ENCODE measurements around the gene SLC6A17.

DNA sequence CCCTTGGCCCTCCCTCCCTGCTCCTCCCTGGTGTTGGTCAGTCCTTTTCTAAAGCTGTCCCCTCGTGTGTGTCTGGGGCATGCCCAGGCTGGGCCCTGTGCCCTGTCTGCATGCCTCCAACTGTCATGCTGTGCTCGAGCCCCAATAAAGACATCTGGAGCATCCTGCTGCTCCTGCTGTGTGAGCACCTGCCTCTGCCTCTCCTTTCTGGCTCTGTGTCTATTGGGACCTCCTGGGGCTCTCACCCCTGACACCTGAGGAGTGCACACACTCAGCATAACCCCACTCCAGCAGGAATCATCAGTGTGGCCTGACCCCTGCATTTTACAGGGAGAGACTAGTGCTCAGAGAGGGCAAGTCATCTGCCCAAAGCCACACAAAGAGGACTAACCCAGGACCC lies 83.6 kb downstream of the SLC6A17 start:
- no peak for TF ChIP-seq TCF12 (IDR thresholded peaks at IDR 0.05; ENCODE audit: low read depth)
- TF ChIP-seq EGR1 (IDR thresholded peaks at IDR 0.05): no peak
- TF ChIP-seq ZBTB7A (IDR thresholded peaks at IDR 0.05; ENCODE audit: low read depth): no peak

Measured in Ishikawa (cell line).